Measurements from ENCODE around the gene GOT1.

GOT1 gene

GRCh38 chr10:99431190-99431760, 851 bp upstream of the GOT1 start:
- peaks cover 8% of the 10 kb centered on the region for H3K4me1 ChIP-seq
- H3K36me3 ChIP-seq (ENCODE audit: control insufficient read depth, insufficient read depth, low read length): no peaks in the 10 kb centered on the region
- H3K4me3 ChIP-seq (ENCODE audit: low read depth, low read length): peak overlapping the region; percentile 94
- TF ChIP-seq, protein P1, sequence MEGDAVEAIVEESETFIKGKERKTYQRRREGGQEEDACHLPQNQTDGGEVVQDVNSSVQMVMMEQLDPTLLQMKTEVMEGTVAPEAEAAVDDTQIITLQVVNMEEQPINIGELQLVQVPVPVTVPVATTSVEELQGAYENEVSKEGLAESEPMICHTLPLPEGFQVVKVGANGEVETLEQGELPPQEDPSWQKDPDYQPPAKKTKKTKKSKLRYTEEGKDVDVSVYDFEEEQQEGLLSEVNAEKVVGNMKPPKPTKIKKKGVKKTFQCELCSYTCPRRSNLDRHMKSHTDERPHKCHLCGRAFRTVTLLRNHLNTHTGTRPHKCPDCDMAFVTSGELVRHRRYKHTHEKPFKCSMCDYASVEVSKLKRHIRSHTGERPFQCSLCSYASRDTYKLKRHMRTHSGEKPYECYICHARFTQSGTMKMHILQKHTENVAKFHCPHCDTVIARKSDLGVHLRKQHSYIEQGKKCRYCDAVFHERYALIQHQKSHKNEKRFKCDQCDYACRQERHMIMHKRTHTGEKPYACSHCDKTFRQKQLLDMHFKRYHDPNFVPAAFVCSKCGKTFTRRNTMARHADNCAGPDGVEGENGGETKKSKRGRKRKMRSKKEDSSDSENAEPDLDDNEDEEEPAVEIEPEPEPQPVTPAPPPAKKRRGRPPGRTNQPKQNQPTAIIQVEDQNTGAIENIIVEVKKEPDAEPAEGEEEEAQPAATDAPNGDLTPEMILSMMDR (IDR thresholded peaks at IDR 0.05): no peak
- peak overlapping the region; percentile 84 for H2AFZ ChIP-seq
- peaks cover 19% of the 10 kb centered on the region for H3K79me2 ChIP-seq
- H3K9me3 ChIP-seq (ENCODE audit: control insufficient read depth, low read length): no peaks in the 10 kb centered on the region
- H3K27ac ChIP-seq: peak overlapping the region; percentile 96
- H3K27me3 ChIP-seq (ENCODE audit: control insufficient read depth, insufficient read depth, low read length): no peaks in the 10 kb centered on the region
- peak overlapping the region; percentile 48 for H3K9ac ChIP-seq
- H3K4me2 ChIP-seq (ENCODE audit: low read length): peak overlapping the region; percentile 68

- peak overlapping the region; percentile 96 for H3K27ac ChIP-seq
- no peaks in the 10 kb centered on the region for H3K9me3 ChIP-seq (ENCODE audit: control insufficient read depth, low read length)
- peak overlapping the region; percentile 94 for H3K4me3 ChIP-seq (ENCODE audit: low read depth, low read length)
- H3K4me2 ChIP-seq (ENCODE audit: low read length): peak overlapping the region; percentile 66
- H3K4me1 ChIP-seq: peaks cover 6% of the 10 kb centered on the region
- TF ChIP-seq, protein P1 (IDR thresholded peaks at IDR 0.05): no peak
- H3K9ac ChIP-seq: peak overlapping the region; percentile 44
- no peaks in the 10 kb centered on the region for H3K36me3 ChIP-seq (ENCODE audit: control insufficient read depth, insufficient read depth, low read length)
- peaks cover 19% of the 10 kb centered on the region for H3K79me2 ChIP-seq
- peak overlapping the region; percentile 91 for H2AFZ ChIP-seq
- no peaks in the 10 kb centered on the region for H3K27me3 ChIP-seq (ENCODE audit: control insufficient read depth, insufficient read depth, low read length)
Measured at GRCh38 chr10:99430116-99430450, 341 bp downstream of the GOT1 start.

DNA sequence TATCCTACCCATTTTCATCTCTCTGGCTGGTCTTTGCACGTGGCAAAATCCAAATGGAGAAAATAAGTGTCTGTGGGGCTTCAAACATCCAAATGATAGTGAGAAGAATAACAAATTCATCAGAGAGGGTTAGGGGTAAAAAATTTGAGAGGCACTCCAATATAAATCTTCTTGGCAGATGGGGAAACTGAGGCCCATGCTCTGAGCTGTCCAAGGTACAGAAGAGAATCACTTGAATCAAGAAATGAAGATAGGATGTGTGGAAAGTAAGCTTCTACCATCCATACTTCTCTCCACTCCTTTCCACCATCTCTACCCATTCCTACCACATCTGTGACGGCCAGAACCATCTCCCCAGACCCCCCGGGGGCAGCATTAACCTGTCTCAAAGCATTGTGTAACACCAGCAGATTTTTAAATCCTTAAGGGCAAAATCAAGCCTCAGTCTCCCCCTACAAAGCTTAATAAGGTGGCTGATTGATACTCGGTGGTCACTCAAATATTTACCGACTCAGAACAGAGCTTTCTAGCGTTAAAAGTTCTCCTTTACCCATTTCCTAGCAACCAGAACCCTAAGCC, 818 bp downstream of the GOT1 start:
- H3K9me3 ChIP-seq (ENCODE audit: control insufficient read depth, low read length): no peaks in the 10 kb centered on the region
- peak overlapping the region; percentile 91 for H2AFZ ChIP-seq
- peaks cover 19% of the 10 kb centered on the region for H3K79me2 ChIP-seq
- H3K36me3 ChIP-seq (ENCODE audit: control insufficient read depth, insufficient read depth, low read length): no peaks in the 10 kb centered on the region
- peak overlapping the region; percentile 44 for H3K9ac ChIP-seq
- peak overlapping the region; percentile 94 for H3K4me3 ChIP-seq (ENCODE audit: low read depth, low read length)
- TF ChIP-seq, protein P1 (IDR thresholded peaks at IDR 0.05): no peak
- H3K27ac ChIP-seq: peak overlapping the region; percentile 96
- no peaks in the 10 kb centered on the region for H3K27me3 ChIP-seq (ENCODE audit: control insufficient read depth, insufficient read depth, low read length)
- peaks cover 5% of the 10 kb centered on the region for H3K4me1 ChIP-seq
- H3K4me2 ChIP-seq (ENCODE audit: low read length): peak overlapping the region; percentile 66

DNA sequence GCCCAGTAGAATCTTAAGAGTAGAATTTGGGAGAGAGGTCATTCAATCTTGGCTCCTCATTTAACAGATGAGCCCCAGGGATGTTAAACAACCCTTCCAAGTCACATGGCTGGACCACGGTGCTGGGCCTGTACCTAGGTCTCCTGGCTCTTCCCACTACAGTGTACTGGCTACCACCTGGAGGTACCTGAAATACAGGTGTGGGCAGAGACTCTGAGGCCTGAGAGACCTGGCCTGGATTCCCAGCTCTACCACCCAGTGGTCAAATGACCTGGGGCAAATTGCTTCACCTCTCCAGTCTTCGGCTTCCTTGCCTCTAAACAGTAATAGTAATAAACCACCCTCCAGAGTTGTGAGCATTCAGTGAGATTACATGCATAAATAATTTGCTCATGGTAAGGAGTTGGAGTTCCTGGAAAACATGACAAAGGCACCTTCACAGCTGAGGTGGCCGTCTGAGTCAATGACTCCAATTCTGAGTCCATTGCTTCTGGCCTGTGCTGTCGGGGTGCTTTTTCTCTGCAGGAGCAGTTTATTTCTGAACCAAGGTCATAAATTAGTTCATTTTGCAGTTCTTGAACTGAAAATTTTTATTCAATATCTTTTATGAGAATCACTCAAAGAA, 2.7 kb downstream of the GOT1 start:
- Histone ChIP-seq H3K27ac (no peak overlapping the region), H3K79me2 (peaks cover 18% of the 10 kb centered on the region), H3K4me3 (ENCODE audit: low read depth, low read length) (peak overlapping the region; percentile 15), H2AFZ (no peak overlapping the region), H3K4me1 (peaks cover 3% of the 10 kb centered on the region), H3K27me3 (ENCODE audit: control insufficient read depth, insufficient read depth, low read length) (no peaks in the 10 kb centered on the region), H3K4me2 (ENCODE audit: low read length) (no peak overlapping the region), H3K36me3 (ENCODE audit: control insufficient read depth, insufficient read depth, low read length) (no peaks in the 10 kb centered on the region), H3K9me3 (ENCODE audit: control insufficient read depth, low read length) (no peaks in the 10 kb centered on the region), H3K9ac (no peak overlapping the region)
- TF ChIP-seq, protein P1 (IDR thresholded peaks at IDR 0.05): no peak

All from parathyroid adenoma (tissue), 2 donors.